ENCODE measurements around the gene ASB6.

DNA sequence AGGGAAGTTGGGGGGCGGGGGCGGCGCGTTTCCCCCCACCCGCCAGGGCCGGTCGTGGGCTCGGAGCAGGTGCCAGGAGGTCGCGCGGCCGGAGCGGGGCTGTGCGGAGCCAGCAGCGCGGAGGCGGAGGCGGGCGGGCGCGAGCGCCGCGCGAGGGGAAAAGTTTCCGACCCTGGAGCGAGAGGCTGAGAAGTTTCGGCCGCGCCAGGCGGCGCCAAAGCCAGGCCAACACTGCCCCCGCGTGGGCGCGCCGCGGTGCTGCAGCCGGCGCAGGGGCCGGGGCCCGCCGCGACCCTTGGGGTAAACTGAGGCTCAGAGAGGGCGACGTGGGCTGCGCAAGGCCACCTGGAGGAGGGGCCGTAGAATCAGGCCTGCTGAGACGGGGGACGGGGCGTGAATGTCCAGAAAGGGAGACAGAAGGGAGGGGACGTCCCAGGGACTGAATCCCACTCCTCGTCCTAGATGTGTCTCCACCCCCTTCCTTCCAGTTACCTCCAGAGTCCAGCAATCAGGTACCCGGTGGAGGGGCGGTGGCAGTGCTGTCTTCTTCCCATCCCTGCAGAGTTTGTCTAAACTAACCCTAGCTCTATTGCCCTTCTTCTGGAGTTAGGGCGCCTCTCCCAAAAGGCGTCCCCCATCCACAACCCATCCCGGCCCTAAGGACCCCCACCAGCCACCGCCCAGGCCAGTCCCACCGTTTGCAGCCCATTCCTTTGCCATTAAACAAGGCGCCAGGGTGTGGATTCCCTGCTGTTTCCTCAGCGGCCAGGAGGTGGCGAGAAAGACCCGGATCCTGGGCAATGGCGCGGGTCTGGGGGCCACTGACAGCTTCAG, 31.3 kb downstream of the ASB6 start:
- no peak for TF ChIP-seq NFIC (IDR thresholded peaks at IDR 0.05; ENCODE audit: low read length)
- no peak for TF ChIP-seq RELA (CRISPR knock-in tag; IDR thresholded peaks at IDR 0.05)
- no peak for TF ChIP-seq WIZ (CRISPR knock-in tag; IDR thresholded peaks at IDR 0.05)
